Embryonic facial prominence (tissue), 1 donor: ENCODE results near the gene CT45A6.
"Not testable (repeated sequence)": the region's sequence is repeated elsewhere in the genome, so short reads cannot be mapped to it uniquely, and the experiment has no call there.

ENCODE experiments used
- DNase-seq: peaks from one replicate; pipeline ENCODE4 v3.0.0-alpha.2; 2016; ENCODE audit errors: extremely low spot score

Gene CT45A6, protein sequence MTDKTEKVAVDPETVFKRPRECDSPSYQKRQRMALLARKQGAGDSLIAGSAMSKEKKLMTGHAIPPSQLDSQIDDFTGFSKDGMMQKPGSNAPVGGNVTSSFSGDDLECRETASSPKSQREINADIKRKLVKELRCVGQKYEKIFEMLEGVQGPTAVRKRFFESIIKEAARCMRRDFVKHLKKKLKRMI

DNA sequence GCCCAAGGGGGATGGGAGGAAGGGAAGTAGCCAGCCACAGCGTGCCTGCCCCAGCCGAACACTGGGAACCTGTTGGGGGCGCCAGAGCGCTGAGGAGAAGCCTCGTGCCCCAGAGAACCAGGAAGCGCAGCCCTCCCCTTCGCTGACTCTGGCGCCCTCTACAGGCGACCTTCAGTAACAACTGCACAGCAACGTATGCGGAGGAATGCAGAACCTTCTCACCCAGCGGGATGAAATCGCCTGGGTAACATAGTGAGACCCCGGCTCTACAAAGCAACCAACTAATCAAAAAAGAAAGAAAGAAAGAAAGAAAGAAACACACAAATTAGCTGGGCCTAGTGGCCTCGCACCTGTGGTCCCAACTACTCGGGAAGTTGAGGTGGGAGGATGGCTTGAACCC, at the start of gene CT45A6:
CT45A6 (minus strand) TSS at position 101 of the 400 bp plus-strand sequence. CDS start 3,794 bp downstream, outside the sequence.
- DNase-seq: not testable (repeated sequence)

DNA sequence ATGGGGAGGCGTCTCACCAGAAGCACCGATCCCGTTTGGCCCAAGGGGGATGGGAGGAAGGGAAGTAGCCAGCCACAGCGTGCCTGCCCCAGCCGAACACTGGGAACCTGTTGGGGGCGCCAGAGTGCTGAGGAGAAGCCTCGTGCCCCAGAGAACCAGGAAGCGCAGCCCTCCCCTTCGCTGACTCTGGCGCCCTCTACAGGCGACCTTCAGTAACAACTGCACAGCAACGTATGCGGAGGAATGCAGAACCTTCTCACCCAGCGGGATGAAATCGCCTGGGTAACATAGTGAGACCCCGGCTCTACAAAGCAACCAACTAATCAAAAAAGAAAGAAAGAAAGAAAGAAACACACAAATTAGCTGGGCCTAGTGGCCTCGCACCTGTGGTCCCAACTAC, 34.6 kb upstream of the CT45A6 start, which contains the start of gene CT45A7:
CT45A7 (minus strand) TSS at position 101 of the 400 bp plus-strand sequence. CDS start 3,747 bp downstream, outside the sequence.
- DNase-seq: not testable (repeated sequence)

DNA sequence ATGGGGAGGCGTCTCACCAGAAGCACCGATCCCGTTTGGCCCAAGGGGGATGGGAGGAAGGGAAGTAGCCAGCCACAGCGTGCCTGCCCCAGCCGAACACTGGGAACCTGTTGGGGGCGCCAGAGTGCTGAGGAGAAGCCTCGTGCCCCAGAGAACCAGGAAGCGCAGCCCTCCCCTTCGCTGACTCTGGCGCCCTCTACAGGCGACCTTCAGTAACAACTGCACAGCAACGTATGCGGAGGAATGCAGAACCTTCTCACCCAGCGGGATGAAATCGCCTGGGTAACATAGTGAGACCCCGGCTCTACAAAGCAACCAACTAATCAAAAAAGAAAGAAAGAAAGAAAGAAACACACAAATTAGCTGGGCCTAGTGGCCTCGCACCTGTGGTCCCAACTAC, 17.3 kb upstream of the CT45A6 start, which contains the start of gene CT45A2:
CT45A2 (minus strand) TSS at position 101 of the 400 bp plus-strand sequence. CDS start 3,747 bp downstream, outside the sequence.
- DNase-seq: not testable (repeated sequence)

DNA sequence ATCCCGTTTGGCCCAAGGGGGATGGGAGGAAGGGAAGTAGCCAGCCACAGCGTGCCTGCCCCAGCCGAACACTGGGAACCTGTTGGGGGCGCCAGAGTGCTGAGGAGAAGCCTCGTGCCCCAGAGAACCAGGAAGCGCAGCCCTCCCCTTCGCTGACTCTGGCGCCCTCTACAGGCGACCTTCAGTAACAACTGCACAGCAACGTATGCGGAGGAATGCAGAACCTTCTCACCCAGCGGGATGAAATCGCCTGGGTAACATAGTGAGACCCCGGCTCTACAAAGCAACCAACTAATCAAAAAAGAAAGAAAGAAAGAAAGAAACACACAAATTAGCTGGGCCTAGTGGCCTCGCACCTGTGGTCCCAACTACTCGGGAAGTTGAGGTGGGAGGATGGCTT, 17.2 kb downstream of the CT45A6 start, which contains the start of gene CT45A5:
CT45A5 (minus strand) TSS at position 101 of the 400 bp plus-strand sequence. CDS start 3,774 bp downstream, outside the sequence.
- not testable (repeated sequence) for DNase-seq

DNA sequence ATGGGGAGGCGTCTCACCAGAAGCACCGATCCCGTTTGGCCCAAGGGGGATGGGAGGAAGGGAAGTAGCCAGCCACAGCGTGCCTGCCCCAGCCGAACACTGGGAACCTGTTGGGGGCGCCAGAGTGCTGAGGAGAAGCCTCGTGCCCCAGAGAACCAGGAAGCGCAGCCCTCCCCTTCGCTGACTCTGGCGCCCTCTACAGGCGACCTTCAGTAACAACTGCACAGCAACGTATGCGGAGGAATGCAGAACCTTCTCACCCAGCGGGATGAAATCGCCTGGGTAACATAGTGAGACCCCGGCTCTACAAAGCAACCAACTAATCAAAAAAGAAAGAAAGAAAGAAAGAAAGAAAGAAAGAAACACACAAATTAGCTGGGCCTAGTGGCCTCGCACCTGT, 34.5 kb downstream of the CT45A6 start, which contains the start of gene CT45A3:
CT45A3 (minus strand) TSS at position 101 of the 400 bp plus-strand sequence. CDS start 3,747 bp downstream, outside the sequence.
- not testable (repeated sequence) for DNase-seq

DNA sequence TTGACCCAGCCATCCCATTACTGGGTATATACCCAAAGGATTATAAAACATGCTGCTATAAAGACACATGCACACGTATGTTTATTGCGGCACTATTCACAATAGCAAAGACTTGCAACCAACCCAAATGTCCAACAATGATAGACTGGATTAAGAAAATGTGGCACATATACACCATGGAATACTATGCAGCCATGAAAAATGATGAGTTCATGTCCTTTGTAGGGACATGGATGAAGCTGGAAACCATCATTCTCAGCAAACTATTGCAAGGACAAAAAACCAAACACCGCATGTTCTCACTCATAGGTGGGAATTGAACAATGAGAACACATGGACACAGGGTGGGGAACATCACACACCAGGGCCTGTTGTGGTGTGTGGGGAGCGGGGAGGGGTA, 57.8 kb downstream of the CT45A6 start:
- not testable (repeated sequence) for DNase-seq
